DMS 273 treated with DMSO at 0.1 percent for 48 hours (cell line): ENCODE data around the gene LRRC14B.

Experiments
- DNase-seq: peaks from one replicate; lab custom pipeline; 2025; lab: John Stamatoyannopoulos, UW

Gene LRRC14B

DNA sequence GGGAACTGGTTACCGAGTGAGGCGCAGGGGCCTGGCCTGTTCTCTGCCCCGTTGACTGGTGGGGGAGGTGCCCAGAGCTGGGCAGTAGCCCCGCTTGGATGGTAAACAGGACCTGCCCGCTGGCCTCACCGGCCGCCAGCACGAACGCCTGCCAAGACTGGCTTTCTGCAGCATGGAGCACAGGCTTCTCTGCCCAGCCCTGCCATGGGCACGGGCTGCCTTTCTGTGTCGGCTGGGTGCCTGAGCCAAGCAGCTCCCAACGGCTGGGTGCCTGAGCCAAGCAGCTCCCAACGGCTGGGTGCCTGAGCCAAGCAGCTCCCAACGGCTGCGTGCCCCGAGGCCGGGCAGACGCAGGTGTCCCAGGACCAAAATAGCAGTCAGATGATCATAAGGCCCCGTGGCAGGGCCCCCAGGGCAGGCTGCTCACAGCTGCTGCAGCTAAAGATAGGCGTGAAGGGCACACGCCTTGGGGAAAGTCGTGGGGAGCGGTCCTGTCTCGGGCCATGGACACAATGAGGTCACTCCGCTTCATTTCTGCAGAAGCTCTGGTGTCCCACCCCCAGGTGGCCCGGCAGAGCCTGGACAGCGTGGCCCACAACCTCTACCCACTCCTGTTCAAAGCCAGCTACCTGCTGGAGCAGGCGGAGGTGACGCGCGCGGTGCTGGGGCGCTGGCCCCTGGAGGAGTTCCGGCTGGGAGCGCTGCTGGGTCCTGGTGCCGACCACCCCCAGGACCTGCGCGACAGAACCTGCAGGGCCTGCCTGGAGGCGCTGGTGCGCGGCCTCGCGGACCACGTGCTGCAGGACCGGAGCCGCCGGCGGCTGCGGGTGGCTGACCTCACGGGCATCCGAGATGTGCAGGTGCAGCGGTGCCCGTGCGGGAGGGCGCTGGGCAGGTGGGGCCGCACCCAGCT is at the start of gene LRRC14B:
Gene LRRC14B (plus strand): TSS at position 460 of the 913 bp plus-strand sequence. CDS start 44 bp downstream, at position 504.
- no peak for DNase-seq

DNA sequence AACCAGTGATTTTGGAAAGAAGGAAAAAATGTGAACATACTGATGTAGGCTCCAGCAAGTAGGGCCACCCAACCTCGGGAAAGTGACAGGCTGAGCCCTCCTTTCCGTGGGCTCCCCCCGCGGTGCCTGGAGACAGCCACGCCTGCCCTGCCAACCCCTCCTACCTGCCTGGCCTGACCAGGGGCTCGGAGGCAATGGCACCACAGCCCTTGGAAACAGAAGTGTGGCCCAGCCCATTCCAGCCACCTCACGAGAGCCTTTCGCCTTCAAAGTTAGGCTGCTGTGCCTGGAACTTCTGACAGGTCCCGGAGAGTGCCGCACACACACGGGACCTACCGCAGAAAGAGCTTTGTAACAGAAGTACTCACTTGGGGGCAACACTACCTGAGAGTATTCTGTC is 49.5 kb upstream of the LRRC14B start:
- no peak for DNase-seq

DNA sequence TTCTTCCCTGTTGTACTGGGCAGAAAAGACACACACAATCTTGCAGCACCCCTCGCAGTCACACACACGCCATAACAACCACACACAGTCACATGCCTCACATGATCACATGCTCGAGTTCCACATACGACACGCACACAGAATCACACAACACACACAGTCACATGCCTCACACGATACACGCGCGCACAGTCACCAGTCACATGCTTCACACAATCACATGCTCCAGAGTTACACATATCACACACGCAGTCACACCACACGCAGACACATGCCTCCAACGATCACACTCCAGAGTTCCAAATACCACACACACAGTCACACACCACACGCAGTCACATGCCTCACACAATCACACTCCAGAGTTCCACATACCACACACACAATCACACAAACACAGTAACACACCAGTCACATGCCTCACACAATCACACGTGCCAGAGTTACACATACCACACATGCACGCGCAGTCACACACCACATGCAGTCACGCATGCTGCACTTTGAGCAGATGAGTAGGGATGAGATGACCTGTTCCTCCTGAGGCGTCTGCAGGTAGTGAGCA is 49.0 kb upstream of the LRRC14B start:
- no peak for DNase-seq

DNA sequence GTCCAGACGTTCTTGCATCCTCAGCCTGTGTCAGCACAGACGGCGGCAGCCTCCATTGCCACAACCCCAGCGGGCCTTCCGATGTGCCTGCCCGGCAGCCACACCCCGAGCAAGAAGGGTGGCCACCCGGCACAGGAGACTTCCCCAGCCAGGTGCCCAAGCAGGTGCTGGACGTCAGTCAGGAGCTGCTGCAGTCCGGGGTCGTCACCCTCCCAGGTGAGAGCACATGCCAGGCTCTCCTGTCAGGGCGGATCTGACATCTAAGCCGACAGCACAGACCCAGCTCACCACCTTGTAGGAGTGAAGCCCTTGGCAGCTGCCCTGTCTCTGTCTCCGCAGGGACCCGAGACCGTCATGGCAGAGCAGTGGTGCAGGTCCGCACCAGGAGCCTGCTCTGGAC is 48.3 kb upstream of the LRRC14B start:
- no peak for DNase-seq

DNA sequence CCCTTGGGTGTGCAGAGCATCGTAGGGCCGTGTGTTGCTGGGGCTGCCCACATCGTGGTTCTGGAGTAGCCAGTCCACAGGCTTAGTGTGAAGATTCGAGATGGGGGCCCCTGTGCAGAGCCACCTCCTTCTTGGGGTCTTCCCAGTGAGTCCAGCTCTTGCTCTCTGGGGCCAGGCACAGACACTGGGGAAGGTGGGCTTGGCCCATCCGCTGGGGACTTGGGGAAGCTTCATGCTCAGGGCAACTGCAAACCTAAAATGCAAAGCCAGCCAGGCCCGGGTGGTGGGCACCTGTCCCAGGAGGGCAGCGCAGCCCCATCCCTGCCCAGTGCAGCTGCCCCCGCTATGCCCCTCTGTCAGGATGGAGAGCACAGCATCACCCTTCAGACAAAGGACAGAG is 46.4 kb upstream of the LRRC14B start:
- no peak for DNase-seq

DNA sequence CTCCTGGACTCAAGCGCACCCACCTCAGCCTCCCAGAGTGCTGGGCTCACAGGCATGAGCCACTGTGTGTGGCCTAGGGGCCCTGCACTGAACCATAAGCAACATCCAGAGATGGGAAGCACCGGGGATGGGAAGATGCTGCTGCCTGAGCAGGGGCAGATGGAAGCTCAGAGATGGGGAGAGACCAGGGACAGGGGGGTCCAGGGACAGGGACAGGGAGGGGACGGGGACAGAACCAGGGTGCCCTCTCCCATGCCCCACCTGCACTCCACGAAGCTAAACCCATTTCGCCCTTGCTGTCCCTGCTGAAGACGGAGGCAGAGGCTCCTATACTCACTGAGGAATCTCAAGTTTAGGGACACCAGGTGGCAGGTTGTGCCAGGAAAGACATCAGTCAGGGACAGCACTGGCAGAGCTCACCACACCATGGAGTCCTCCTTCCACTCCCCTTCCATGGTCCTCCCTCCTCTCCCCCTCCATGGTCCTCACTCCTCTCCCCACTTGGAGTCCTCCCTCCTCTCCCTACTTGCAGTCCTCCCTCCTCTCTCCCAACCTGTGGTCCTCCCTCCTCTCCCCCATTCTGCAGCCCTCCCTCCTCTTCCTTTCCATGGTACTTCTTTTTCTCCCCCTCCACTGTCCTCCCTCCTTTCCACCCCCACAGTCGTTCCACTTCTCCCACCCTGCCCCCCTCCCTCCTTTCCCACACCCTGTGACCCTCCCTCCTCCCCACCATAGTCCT is 45.5 kb upstream of the LRRC14B start:
- no peak for DNase-seq

DNA sequence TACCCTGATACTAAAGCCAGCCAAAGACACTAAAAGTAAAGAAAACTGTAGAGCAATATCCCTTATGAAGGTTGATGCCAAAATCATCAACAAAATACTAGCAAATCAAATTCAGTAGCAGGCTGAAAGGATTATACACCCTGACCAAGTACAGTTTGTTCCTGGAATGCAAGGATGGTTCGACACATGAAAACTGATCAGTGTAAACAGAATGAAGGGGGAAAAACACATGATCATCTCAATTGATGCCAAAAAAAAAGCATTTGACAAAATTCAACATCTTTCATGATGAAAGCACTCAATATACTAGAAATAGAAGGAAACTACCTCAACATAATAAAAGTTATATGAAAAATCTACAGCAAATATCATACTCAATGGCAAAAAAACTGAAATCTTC is 43.5 kb upstream of the LRRC14B start:
- no peak for DNase-seq

DNA sequence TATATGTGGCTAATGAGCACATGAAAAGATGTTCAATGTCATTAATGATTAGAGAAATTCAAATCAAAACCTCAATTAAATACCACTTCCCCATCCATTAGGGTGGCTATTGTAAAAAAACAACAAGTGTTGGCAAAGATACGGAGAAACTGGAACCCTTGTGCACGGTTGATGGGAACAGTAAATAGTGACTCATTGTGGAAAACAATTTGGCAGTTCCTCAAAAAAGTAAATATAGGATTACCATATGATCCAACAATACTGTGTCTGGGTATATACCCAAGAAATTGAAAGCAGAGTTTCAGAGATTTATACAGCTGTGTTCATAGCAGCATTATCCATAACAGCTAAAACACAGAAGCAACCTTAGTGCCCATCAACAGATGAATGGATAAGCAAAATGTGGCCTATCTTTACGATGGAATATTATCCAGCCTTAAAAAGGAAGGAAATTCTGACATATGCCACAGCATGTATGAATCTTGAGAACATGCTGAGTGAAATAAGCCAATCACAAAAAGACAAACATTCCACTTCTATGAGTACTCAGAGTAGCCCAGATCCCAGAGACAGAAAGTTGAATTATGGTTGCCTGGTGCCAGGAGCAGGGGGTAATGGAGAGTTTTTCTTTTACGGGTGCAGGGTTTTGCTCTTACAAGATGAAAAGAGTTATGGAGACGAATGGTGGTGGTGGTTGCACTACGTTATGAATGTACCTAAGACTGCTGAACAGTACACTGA is 41.4 kb upstream of the LRRC14B start:
- no peak for DNase-seq

DNA sequence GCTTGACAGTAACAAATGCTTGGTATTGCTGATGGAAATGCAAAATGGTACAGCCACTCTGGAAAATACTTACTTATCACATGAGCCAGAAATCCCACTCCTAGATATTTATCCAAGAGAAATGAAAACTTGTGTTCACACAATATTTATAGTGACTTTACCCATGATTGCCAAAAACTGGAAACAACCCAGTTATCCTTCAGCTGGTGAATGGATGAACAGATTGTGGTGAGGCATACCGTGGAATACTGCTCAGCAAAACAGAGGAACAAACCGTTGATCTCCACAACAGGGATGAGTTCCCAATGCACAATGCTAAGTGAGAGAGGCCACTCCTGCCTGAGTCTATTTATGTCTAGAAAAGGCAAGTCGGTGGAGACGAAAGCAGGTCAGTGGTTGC is 40.5 kb upstream of the LRRC14B start:
- DNase-seq, result no peak

DNA sequence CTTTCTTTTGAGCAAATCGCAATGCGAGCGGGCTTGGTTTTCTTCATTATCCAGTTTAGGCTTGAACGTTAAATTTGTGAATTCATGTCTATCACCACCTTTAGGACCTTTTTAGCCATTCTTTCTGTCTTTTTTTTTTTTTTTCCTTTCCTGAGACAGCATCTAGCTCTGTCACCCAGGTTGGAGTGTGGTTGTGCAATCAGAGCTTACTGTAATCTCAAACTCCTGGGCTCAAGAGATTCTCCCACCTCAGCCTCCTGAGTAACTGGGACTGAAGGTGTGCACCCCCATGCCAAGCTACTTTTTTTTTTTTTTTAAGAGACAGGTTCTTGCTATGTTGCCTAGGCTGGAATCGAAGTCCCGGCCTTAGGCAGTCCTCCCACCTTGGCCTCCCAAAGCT is 39.2 kb upstream of the LRRC14B start:
- no peak for DNase-seq

DNA sequence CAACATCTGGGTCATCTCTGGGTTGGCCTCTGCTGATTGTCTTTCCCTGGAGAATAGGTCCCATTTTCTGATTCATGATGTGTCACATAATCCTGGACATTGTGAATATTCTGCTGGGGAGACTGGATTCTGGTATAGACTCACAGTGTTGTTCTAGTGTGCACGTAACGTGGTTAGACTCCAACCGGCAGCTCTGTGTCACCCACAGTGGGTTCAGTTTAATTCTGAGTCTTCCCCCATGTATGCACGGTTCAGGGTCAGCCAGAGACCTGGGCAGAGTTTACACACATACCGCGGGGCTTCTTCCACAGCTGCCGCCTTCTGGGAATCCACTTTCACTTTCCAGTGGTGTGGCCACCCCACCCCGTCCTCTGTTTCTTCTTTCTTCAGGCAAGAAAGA is 38.0 kb upstream of the LRRC14B start:
- DNase-seq, result no peak

DNA sequence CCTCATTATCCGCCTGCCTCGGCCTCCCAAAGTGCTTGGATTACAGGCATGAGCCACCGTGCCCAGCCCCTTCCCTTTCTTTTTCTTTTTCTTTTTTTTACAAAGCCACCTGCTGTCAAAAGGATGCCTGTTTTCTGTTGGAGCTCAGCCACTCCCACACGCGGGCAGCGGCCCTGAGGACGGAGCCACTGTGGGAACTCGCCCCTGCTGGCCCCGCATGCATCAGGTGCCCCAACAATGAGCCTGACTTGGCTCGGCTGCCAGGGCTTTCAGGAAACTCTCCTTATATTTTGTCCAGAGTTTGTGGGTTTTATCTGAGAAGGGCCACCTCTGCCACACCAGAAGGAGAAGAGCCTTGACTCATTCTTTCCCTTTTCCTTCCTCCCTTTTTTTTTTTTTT is 37.1 kb upstream of the LRRC14B start:
- no peak for DNase-seq

DNA sequence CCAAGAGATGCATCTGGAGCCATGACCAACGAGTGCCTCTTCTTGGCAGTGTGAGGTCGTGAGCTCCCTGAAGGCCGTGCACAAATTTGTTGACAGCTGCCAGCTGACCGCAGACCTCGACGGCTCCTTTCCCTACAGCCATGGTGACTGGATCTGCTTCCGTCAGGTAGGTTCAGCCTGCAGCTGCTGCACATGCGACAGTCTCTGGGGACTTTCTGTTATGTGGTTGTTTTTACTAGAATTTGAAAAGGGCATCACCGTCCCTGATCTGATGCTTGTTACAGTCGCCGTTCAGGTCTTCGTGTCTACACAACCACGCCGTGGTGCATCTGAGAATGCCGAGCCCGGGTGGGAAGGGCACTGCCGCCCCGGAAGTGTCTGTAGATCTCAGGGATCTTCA is 36.5 kb upstream of the LRRC14B start:
- DNase-seq, result no peak

DNA sequence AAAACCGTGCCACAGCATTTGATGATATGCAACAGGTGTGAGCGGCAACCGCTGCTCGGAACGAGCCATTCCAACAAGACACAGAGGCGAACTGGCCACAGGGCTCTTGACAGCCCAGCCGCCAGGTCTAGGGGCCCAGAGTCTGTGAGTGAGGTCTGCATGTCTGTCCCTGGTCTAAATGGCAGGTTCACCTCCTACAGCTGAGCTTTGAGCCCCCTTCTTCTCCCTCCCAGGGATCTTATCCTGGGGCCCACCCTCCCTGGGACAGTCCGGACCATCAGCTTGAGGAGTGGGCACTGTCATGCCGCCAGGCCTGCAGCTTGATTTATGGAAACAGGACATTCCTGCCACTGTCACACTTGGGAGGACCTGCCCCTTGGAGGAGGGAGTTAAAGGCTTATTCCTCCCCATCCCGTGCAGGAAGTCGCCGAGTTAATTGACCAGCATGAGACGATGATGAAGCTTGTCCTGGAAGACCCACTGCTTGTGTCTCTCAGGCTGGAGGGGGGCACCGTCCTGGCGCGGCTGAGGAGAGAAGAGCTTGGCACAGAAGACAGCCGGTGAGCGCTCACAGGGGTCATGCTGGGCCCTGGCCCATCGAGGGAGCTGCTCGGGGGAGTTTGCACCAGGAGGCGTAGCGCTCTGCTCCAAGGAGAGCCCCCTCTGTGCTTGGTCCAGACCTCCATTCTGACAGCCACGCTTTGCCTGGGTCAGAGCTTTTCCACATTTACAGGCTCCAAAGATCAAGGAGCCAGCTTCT is 35.5 kb upstream of the LRRC14B start:
- DNase-seq, result no peak

DNA sequence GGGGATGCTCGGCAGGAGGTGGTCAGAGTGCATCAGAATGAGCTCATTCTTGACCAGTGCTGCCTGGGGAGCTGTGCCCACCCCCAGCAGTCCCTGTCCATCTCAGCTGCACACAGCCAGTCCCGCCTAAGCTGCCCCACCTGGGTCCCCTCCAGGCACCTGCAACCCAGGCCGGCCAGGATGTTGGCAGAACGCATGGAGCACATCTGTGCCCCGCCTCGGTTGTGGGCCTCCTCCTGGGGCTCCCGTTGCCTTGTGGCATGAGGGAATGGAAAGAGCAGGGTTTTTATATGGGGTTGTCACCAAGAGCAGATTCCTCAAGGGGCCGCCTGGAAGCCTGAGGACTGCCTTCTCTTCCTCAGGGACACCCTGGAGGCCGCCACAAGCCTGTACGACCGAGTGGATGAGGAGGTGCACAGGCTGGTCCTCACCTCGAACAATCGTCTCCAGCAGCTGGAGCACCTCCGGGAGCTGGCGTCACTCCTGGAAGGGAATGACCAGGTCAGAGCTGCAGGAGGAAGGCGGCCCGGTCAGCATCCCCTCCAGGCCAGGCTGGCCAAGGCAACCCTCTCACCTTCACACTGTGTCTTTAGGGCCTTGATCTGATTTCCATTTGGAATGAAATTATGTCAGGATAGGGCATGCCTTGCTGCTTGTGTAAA is 34.8 kb upstream of the LRRC14B start:
- DNase-seq, result no peak

DNA sequence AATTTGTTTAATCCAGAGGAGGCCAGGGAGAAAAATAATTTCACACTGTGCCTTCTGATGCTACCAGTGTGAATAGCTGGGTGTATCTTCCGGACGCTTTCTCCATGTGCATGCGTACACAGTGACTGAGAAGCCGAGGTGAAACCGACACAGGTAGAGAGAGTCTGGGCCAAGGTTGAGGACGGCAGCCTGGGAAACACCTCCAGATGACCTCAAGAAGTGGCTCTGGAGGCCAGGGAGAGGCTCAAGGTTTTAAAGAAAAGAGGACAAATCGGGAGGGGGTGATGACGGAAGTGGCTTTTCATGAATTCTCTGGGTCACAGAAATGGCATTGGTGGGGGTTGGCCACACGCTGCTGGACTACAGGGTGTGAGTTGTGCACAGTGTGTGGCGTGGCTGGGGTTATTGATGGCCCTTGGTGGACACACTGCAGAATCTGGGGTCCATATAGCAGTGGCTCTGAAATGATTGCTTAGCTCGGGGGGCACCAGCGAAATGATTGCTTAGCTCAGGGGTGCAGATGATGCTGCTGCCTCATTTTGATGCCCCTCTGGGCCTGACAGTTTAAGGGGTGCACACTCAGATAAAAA is 34.1 kb upstream of the LRRC14B start:
- DNase-seq, result no peak

DNA sequence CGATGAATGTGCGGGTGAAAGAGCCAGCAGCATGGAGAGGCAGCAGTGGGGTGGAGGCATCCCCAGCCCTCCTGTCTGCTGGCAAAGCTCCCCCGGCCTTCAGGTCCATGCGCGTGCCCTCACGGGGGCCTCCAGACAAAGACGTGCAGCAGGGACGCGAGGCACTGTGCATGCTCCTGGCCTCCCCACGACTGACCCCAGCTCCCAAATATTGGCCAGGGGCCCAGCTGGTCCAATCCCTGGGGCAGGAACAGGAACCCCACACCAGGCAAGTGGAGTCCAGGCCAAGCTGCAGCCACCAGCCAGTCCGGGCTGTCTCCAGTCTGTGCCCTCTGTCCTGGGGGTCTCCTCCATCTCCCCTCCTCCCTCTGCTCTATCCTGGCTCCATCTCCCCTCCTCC is 33.5 kb upstream of the LRRC14B start:
- DNase-seq, result no peak

DNA sequence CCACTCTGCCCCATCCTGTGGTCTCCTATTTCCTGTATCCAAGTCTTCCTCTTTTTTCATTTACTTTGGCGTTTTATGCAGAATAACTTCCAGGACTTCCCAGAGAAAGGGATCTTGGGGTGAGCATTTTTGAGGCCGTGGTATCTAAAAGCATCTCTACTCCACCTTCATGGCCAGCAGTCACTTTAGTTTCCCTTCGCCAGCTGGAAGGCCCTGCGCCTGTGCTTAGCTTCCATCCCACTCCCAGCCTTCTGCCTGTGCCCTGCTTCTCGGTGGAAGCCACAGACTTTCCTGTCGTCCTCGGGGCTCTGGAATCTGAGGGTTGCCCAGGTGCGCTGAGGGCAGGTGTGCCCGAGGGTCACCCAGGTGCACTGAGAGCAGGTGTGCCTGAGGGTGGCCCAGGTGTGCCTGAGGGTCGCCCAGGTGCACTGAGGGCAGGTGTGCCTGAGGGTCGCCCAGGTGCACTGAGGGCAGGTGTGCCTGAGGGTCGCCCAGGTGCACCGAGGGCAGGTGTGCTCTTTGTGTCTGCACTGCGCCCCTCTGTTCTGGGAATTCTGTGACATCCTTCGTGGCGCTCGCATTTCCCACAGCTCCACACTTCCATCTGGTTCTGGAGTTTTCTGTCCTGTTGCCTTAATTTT is 32.4 kb upstream of the LRRC14B start:
- DNase-seq, result no peak

DNA sequence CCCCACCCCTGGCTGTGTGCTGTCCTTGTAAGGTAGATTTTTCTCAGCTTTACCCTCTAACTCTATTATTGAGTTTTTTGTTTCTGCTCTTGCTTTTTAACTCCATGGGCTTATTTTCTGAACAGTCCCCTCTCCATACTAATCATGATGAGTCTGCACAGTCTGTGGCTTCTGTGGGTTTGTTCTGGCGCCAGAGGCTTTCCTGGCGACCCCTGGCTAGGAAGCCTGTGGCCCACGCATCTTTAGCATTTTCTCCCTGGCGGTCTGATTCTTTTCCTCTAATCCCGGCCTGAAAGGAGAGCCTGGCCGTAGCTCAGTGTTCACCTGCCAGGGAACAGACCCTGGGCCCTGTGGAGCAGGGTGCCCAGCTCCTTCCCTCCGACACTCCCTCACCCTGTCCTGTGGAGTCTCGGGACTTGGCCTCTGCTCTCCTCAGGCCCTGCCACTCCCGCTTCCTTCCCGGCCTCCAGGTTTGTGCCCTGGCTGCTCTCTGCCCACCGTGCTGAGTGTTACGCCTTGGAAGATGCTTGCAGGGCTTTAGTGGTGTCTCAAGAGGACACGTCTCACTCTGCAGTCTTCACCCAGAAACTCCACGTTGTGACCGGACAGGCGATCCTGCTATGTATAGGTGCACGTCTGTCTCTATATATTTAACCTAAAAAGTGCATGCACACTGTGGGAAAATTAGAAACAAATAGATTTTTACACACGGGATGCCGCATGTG is 31.7 kb upstream of the LRRC14B start:
- no peak for DNase-seq

DNA sequence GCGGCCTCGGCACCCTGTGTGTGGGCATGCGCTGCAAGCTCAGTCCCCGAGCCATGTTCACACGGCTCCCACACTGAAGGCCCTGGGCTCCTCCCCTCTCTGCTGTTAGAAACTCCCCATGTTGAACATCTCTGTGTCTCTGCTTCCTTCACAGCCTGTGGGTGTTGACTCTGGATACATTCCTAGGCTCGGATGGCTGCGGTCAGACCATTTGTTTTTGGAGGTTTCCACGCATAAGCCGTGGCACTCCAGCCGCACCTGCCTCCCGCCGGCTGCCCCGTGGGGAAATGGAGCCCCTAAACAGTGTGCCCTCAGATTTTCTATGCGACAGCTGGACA is 31.2 kb upstream of the LRRC14B start:
- DNase-seq, result no peak
